CD4-positive, alpha-beta memory T cell (primary cell): Measurements from ENCODE around the gene USP11. TPM values are rescaled to one million over a fixed set of nuclear protein-coding genes. Genes with fewer than 3 reads are reported as not detected.

ENCODE experiments used
- CTCF ChIA-PET: fragments of 350-600 bp; sonication (Branson Sonifier 250); formaldehyde crosslinking; loops from one replicate; lab custom pipeline; 2021; ENCODE audit warnings: inconsistent platforms; ENCODE audit not compliant: partially characterized antibody; lab: Charles Lee
- POLR2A ChIA-PET: fragments of 350-600 bp; sonication (Branson Sonifier 250); formaldehyde crosslinking; loops from one replicate; lab custom pipeline; 2021; ENCODE audit not compliant: partially characterized antibody; lab: Charles Lee
- DNase-seq, 5 donors: peaks; one replicate each; pipeline versions ENCODE4 v3.0.0 to v3.0.0-alpha.2; 2020 to 2022; ENCODE audit warnings: mixed read lengths in 1 of 5
- H3K27ac ChIP-seq: one replicate; pipeline ENCODE4 v1.7.0; 2013; ENCODE audit warnings: low read depth, low read length
- H3K27me3 ChIP-seq: 2 replicates; pipeline ENCODE4 v1.7.0; 2013; ENCODE audit warnings: mild to moderate bottlenecking, low read length, moderate library complexity; ENCODE audit not compliant: insufficient read depth
- H3K36me3 ChIP-seq: 2 replicates; pipeline ENCODE4 v1.7.0; 2013; ENCODE audit warnings: mild to moderate bottlenecking, low read length, moderate library complexity; ENCODE audit not compliant: insufficient read depth
- H3K4me1 ChIP-seq: 2 replicates; pipeline ENCODE4 v1.7.0; 2013; ENCODE audit warnings: mild to moderate bottlenecking, low read length, moderate library complexity; ENCODE audit not compliant: insufficient read depth
- H3K4me3 ChIP-seq, 2 donors: one replicate each; pipeline ENCODE4 v1.7.0; 2013; ENCODE audit warnings: low read length in 2 of 2, mild to moderate bottlenecking in 1 of 2
- H3K9me3 ChIP-seq, 2 donors: one replicate each; pipeline ENCODE4 v1.7.0; 2013; ENCODE audit warnings: low read length in 2 of 2, control low read depth in 1 of 2; ENCODE audit not compliant: control insufficient read depth in 1 of 2
- H3K27ac Mint-ChIP-seq, 7 donors: one replicate each; pipeline ENCODE4 v1.8.0; 2020 to 2021; ENCODE audit warnings: mixed read lengths in 7 of 7, mild to moderate bottlenecking in 6 of 7, inconsistent platforms in 3 of 7, moderate library complexity in 3 of 7
- H3K27me3 Mint-ChIP-seq, 2 donors: one replicate each; pipeline ENCODE4 v1.8.0; 2020 to 2021; ENCODE audit warnings: mixed read lengths in 2 of 2
- H3K36me3 Mint-ChIP-seq, 2 donors: one replicate each; pipeline ENCODE4 v1.8.0; 2020 to 2021; ENCODE audit warnings: mixed read lengths in 2 of 2, inconsistent platforms in 1 of 2, mild to moderate bottlenecking in 1 of 2
- H3K4me1 Mint-ChIP-seq, 4 donors: one replicate each; pipeline ENCODE4 v1.8.0; 2020 to 2021; ENCODE audit warnings: mixed read lengths in 4 of 4, mild to moderate bottlenecking in 1 of 4
- H3K4me3 Mint-ChIP-seq, 8 donors: one replicate each; pipeline ENCODE4 v1.8.0; 2020 to 2021; ENCODE audit warnings: mixed read lengths in 8 of 8, mild to moderate bottlenecking in 7 of 8, moderate library complexity in 6 of 8, inconsistent platforms in 3 of 8
- H3K9me3 Mint-ChIP-seq, 8 donors: one replicate each; pipeline ENCODE4 v1.8.0; 2020 to 2021; ENCODE audit warnings: mixed read lengths in 8 of 8, mild to moderate bottlenecking in 5 of 8, inconsistent platforms in 3 of 8, moderate library complexity in 1 of 8
- intact Hi-C: fragments of 100-400 bp; cut with micrococcal nuclease; formaldehyde crosslinking; loops from one replicate; pipeline ENCODE4 v1.15.1; 2023
- polyA plus RNA-seq, 2 donors: library from polyadenylated mRNA; unstranded; fragments of 300-500 nt; fragmentation: Illumina TruSeq; gene quantifications; one replicate each; pipeline ENCODE4 v1.2.3, GENCODE V29; 2021
- total RNA-seq, 2 experiments: library from RNA; stranded (reverse); gene quantifications; one replicate each; pipeline ENCODE4 v1.2.3, GENCODE V29; 2021

USP11 gene
- total and polyA plus RNA-seq, 4 experiments from 2014 or later = 36.6 to 81.4 (median 61.9) TPM

- ChIA-PET CTCF (interaction anchor here (0.5 to 1.1 kb wide), 2 partner anchors 183 to 186 kb away, joined by 3 to 4 read pairs; no protein-coding TSS in a partner anchor), POLR2A (no interaction called here)
- no peaks in the 10 kb centered on the region for H3K27me3 Mint-ChIP-seq
- H3K27me3 ChIP-seq = no peaks in the 10 kb centered on the region
- peaks cover 11 to 24% (median 21%) of the 10 kb centered on the region in 4 donors for H3K4me1 Mint-ChIP-seq
- H3K36me3 Mint-ChIP-seq = peaks cover 62 to 82% of the 10 kb centered on the region in 2 donors
- no peaks in the 10 kb centered on the region for H3K9me3 ChIP-seq
- peaks cover 0 to 1% (median 0%) of the 10 kb centered on the region in 8 donors for H3K9me3 Mint-ChIP-seq
- H3K4me3 ChIP-seq = no peak overlapping the region
- H3K36me3 ChIP-seq = peaks cover 63% of the 10 kb centered on the region
- no peak for DNase-seq
- intact Hi-C loops = no loop called here
- no peak overlapping the region for H3K4me3 Mint-ChIP-seq
- H3K27ac ChIP-seq = no peak overlapping the region
- H3K27ac Mint-ChIP-seq = peak overlapping the region in 4 of 7 donors; percentile 27 to 70 (median 50)
- H3K4me1 ChIP-seq = peaks cover 22% of the 10 kb centered on the region
Measured at GRCh38 chrX:47201345-47201944, 31.4 kb upstream of the USP11 start.

DNA sequence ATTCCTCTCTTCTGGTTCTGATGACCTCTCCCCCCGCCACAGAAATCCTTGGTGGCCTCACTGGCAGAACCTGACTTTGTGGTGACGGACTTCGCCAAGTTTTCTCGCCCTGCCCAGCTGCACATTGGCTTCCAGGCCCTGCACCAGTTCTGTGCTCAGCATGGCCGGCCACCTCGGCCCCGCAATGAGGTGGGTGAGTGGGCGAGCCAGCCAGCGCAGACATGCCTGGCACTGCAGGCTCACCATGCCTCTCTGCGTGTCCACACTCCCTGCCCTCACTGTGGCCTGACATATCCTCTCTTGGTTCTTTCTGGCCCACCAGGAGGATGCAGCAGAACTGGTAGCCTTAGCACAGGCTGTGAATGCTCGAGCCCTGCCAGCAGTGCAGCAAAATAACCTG lies 30.5 kb upstream of the USP11 start:
- H3K36me3 ChIP-seq = peaks cover 69% of the 10 kb centered on the region
- no peak overlapping the region for H3K4me3 Mint-ChIP-seq
- DNase-seq = no peak
- H3K9me3 Mint-ChIP-seq = peaks cover 0 to 1% (median 0%) of the 10 kb centered on the region in 8 donors
- ChIA-PET CTCF (interaction anchor here (1.1 kb wide), 1 partner anchor 183 kb away, joined by 4 read pairs; no protein-coding TSS in a partner anchor), POLR2A (no interaction called here)
- no peaks in the 10 kb centered on the region for H3K27me3 Mint-ChIP-seq
- H3K4me3 ChIP-seq = no peak overlapping the region
- H3K27ac ChIP-seq = no peak overlapping the region
- H3K27ac Mint-ChIP-seq = peak overlapping the region in 1 of 7 donors; percentile 5
- peaks cover 6 to 16% (median 12%) of the 10 kb centered on the region in 4 donors for H3K4me1 Mint-ChIP-seq
- peaks cover 13% of the 10 kb centered on the region for H3K4me1 ChIP-seq
- H3K27me3 ChIP-seq = no peaks in the 10 kb centered on the region
- peaks cover 64 to 88% of the 10 kb centered on the region in 2 donors for H3K36me3 Mint-ChIP-seq
- H3K9me3 ChIP-seq = no peaks in the 10 kb centered on the region
- intact Hi-C loops = no loop called here

GRCh38 chrX:47202877-47203276 lies 29.9 kb upstream of the USP11 start:
- POLR2A ChIA-PET = no interaction called here
- Mint-ChIP-seq H3K27me3 (no peaks in the 10 kb centered on the region), H3K9me3 (peaks cover 0 to 1% (median 0%) of the 10 kb centered on the region in 8 donors), H3K4me1 (peaks cover 3 to 10% (median 9%) of the 10 kb centered on the region in 4 donors), H3K4me3 (no peak overlapping the region), H3K36me3 (peaks cover 63 to 86% of the 10 kb centered on the region in 2 donors), H3K27ac (peak overlapping the region in 2 of 7 donors; percentile 55 to 68)
- H3K27ac ChIP-seq = no peak overlapping the region
- peaks cover 7% of the 10 kb centered on the region for H3K4me1 ChIP-seq
- no peak overlapping the region for H3K4me3 ChIP-seq
- no peaks in the 10 kb centered on the region for H3K9me3 ChIP-seq
- DNase-seq = no peak
- intact Hi-C loops = no loop called here
- CTCF ChIA-PET = no interaction called here
- H3K27me3 ChIP-seq = no peaks in the 10 kb centered on the region
- H3K36me3 ChIP-seq = peaks cover 68% of the 10 kb centered on the region

GRCh38 chrX:47204970-47205369 lies 27.8 kb upstream of the USP11 start:
- Histone ChIP-seq H3K9me3 (no peaks in the 10 kb centered on the region), H3K27me3 (no peaks in the 10 kb centered on the region), H3K4me1 (no peaks in the 10 kb centered on the region), H3K4me3 (no peak overlapping the region), H3K36me3 (peaks cover 60% of the 10 kb centered on the region), H3K27ac (no peak overlapping the region)
- POLR2A ChIA-PET = interaction anchor here (1.4 kb wide), 1 partner anchor 13 kb away, joined by 6 read pairs; the partner anchor contains the start of gene CDK16
- CTCF ChIA-PET = no interaction called here
- Mint-ChIP-seq H3K27me3 (no peaks in the 10 kb centered on the region), H3K9me3 (peaks cover 0 to 1% (median 0%) of the 10 kb centered on the region in 8 donors), H3K36me3 (peaks cover 56 to 70% of the 10 kb centered on the region in 2 donors), H3K27ac (peak overlapping the region in 2 of 7 donors; percentile 27 to 37), H3K4me1 (peaks cover 0 to 7% (median under 1%) of the 10 kb centered on the region in 4 donors), H3K4me3 (no peak overlapping the region)
- no peak for DNase-seq
- intact Hi-C loops = no loop called here

GRCh38 chrX:47206316-47206715 lies 26.5 kb upstream of the USP11 start:
- Mint-ChIP-seq H3K27me3 (no peaks in the 10 kb centered on the region), H3K4me1 (peaks cover 0 to 7% (median 1%) of the 10 kb centered on the region in 4 donors), H3K4me3 (no peak overlapping the region), H3K36me3 (peaks cover 47 to 62% of the 10 kb centered on the region in 2 donors), H3K9me3 (no peaks in the 10 kb centered on the region), H3K27ac (peak overlapping the region in 2 of 7 donors; percentile 26 to 70)
- Histone ChIP-seq H3K27me3 (no peaks in the 10 kb centered on the region), H3K4me3 (no peak overlapping the region), H3K27ac (no peak overlapping the region), H3K36me3 (peaks cover 62% of the 10 kb centered on the region), H3K9me3 (no peaks in the 10 kb centered on the region), H3K4me1 (no peaks in the 10 kb centered on the region)
- CTCF ChIA-PET = interaction anchor here (1.4 kb wide), 1 partner anchor 106 kb away, joined by 3 read pairs; no protein-coding TSS in a partner anchor
- intact Hi-C loops = no loop called here
- POLR2A ChIA-PET = no interaction called here
- no peak for DNase-seq

DNA sequence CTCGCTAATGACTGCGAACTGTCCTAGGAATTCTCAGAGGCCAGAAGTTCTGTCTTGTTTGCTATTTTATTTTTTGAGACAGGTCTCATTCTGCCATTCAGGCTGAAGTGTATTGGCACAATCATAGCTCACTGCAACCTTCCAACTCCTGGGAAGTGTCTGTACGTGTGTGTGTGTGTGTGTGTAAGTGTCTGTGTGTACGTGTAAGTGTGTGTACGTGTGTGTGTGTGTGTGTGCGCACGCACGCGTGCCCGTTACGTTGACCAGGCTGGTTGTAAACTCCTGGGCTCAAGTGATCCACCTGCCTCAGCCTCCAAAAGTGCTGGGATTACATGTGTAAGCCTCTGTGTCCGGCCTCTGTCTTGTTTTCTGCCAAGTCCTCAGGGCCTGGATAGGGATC lies 24.7 kb upstream of the USP11 start:
- no peak for DNase-seq
- peaks cover 0 to 7% (median 2%) of the 10 kb centered on the region in 4 donors for H3K4me1 Mint-ChIP-seq
- no peaks in the 10 kb centered on the region for H3K27me3 Mint-ChIP-seq
- H3K9me3 Mint-ChIP-seq = no peaks in the 10 kb centered on the region
- no peaks in the 10 kb centered on the region for H3K9me3 ChIP-seq
- no peak overlapping the region for H3K4me3 Mint-ChIP-seq
- H3K27ac ChIP-seq = no peak overlapping the region
- CTCF ChIA-PET = interaction anchor here (1.3 kb wide), 1 partner anchor 177 kb away, joined by 3 read pairs; no protein-coding TSS in a partner anchor
- POLR2A ChIA-PET = interaction anchor here (1.0 to 1.5 kb wide), 3 partner anchors 9 to 11 kb away, joined by 3 read pairs; partner anchors contain the start of gene CDK16
- peak overlapping the region in 1 of 7 donors; percentile 41 for H3K27ac Mint-ChIP-seq
- H3K4me3 ChIP-seq = no peak overlapping the region
- intact Hi-C loops = no loop called here
- H3K36me3 Mint-ChIP-seq = peaks cover 50 to 62% of the 10 kb centered on the region in 2 donors
- no peaks in the 10 kb centered on the region for H3K27me3 ChIP-seq
- peaks cover 62% of the 10 kb centered on the region for H3K36me3 ChIP-seq
- no peaks in the 10 kb centered on the region for H3K4me1 ChIP-seq

GRCh38 chrX:47209508-47210238 lies 23.1 kb upstream of the USP11 start:
- DNase-seq = no peak
- Mint-ChIP-seq H3K27ac (no peak overlapping the region), H3K4me1 (peaks cover 0 to 7% (median 2%) of the 10 kb centered on the region in 4 donors), H3K36me3 (peaks cover 50 to 64% of the 10 kb centered on the region in 2 donors), H3K27me3 (no peaks in the 10 kb centered on the region), H3K4me3 (no peak overlapping the region), H3K9me3 (no peaks in the 10 kb centered on the region)
- Histone ChIP-seq H3K36me3 (peaks cover 63% of the 10 kb centered on the region), H3K4me3 (no peak overlapping the region), H3K27ac (no peak overlapping the region), H3K9me3 (no peaks in the 10 kb centered on the region), H3K4me1 (no peaks in the 10 kb centered on the region), H3K27me3 (no peaks in the 10 kb centered on the region)
- ChIA-PET CTCF (no interaction called here), POLR2A (no interaction called here)
- intact Hi-C loops = no loop called here
